A549 treated with DMSO at 1 μM for 4 hours (cell line): ENCODE measurements around the gene OR5P2. TPM values are rescaled to one million over a fixed set of nuclear protein-coding genes. Genes with fewer than 3 reads are reported as not detected.

Source experiments
- total RNA-seq: library from RNA; stranded (reverse); fragments of 200-300 nt; extraction: Qiagen RNA extraction; gene quantifications from 5 replicates; pipeline ENCODE4 v1.2.3, GENCODE V29; 2022; ENCODE audit warnings: low read depth

The OR5P2 gene, protein sequence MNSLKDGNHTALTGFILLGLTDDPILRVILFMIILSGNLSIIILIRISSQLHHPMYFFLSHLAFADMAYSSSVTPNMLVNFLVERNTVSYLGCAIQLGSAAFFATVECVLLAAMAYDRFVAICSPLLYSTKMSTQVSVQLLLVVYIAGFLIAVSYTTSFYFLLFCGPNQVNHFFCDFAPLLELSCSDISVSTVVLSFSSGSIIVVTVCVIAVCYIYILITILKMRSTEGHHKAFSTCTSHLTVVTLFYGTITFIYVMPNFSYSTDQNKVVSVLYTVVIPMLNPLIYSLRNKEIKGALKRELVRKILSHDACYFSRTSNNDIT
- not detected in 5 replicates for total RNA-seq

DNA sequence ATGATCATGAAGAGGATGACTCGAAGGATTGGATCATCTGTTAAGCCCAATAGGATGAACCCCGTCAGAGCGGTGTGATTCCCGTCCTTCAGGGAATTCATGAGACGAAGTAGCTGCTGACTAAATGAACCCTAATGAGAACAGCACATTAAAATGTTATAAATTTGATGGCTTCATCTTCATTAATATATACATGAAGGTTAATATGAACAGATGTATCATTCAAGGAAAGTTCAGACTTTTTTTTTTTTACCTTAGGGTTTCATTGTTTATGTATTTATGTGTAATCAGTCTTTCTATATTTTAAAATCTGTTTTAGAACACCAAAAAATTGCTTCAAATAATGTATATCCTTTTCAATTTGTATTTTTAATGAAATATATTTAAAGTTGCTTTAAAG lies at the start of gene OR5P2:
TSS of gene OR5P2 (minus strand) at position 101 of the 400 bp plus-strand sequence. CDS start at position 101, 0 bp downstream.

DNA sequence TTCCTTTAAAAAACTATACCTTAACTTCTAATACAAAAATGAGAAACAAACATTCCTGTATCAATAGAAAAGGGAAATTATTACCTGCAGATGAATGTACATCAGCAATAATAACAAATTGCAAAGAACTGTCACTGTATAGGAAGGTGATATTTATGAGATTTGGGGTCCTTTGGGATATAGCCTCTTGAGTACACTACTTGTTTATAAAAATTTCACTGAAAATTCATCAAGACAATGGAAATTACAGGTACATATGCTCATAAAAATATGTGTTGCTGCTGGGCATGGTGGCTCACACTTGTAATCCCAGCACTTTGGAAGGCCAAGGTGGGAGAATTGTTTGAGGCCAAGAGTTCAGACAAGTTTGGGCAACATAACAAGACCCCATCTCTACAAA lies 34.0 kb upstream of the OR5P2 start, which contains the start of gene OR5P3:
TSS of gene OR5P3 (minus strand) at position 101 of the 400 bp plus-strand sequence.

Other genes with a start within 250 kb of the OR5P2 start
- gene CYB5R2, start 123.4 kb downstream of the OR5P2 start, total RNA-seq, result 4.4 to 5.1 TPM (median 4.6 TPM) in 5 replicates
- gene OVCH2, start 90.5 kb downstream of the OR5P2 start, total RNA-seq, result not detected in 5 replicates
- not detected in 5 replicates for gene OR5P3, start 33.9 kb upstream of the OR5P2 start, total RNA-seq
- not detected in 5 replicates for gene OR10A6, start 134.3 kb upstream of the OR5P2 start, total RNA-seq
- gene OR10A3, start 144.8 kb upstream of the OR5P2 start, total RNA-seq, result not detected in 5 replicates
- not detected in 5 replicates for gene NLRP10, start 168.5 kb upstream of the OR5P2 start, total RNA-seq
- gene EIF3F, start 190.4 kb upstream of the OR5P2 start, total RNA-seq, result 285 to 332 TPM (median 316 TPM) in 5 replicates